ENCODE results near the gene RECK.

- TF ChIP-seq POLR2A (IDR thresholded peaks at IDR 0.05) (no peak), CTCF (IDR thresholded peaks at IDR 0.05) (no peak)
These were observed 137.1 kb downstream of the RECK start for GRCh38 chr9:36173861-36174260.

Measured in lower leg skin (tissue), 3 donors.